HG02852 (cell line): ENCODE measurements around the gene SYT7.
"Not testable (repeated sequence)": the region's sequence is repeated elsewhere in the genome, so short reads cannot be mapped to it uniquely, and the experiment has no call there.

Source experiments
- ATAC-seq: cut with Tn5 transposase; IDR thresholded peaks from one replicate; pipeline ENCODE4 v1.9.1; 2021; ENCODE audit warnings: mild to moderate bottlenecking, moderate library complexity; ENCODE audit not compliant: unreplicated experiment

Gene SYT7

DNA sequence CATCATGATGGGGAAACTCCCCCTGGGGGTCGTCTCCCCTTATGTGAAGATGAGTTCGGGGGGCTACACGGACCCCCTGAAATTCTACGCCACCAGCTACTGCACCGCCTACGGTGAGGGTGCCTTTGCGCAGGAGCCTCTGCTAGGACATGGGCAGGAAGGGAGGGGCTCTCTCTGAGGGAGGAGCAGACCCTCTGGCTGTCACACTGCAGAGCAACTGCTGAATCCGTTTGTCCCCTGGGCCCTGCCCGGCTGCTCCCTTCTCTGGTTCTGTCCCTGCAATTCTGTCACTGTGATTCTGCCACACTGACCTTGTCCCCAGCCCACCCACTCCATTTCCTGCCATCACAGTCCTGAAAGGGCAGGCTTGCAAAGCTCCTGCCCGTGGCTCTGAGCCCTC, 99.1 kb downstream of the SYT7 start:
- ATAC-seq: no peak

GRCh38 chr11:61480994-61481335, 99.9 kb downstream of the SYT7 start:
- no peak for ATAC-seq

DNA sequence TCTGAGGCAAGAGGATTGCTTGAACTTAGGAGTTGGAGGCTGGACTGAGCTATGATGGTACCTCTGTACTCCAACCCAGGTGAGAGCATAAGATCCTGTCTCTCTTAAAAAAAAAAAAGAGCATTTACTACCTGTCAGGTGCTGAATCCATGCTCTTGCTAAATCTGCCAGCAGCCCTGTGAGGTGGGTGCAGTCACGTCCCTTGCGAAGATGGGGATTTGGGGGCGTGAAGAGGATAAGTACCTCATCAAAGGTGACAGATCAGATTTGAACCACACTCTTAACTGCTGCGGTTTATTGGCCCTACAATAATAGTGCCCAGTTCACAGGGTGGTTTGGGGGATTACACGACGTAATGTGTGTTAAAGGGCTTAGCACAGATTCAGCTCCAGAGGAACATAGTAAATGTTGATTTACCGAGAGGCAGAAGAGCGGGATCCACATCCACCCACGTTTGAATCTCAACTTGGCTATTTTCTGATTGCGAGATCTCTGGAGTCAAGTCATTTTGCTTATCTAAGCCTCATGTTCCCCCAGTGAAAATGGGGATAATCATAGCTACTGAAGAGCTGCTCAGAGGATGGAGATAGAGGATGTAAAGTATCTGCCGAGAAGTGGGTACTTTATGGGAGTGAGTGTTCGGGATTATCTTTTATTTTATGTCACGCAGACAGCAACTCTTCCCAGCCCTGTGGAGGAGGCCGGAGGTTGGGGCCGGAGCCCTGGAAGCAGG, 100.4 kb downstream of the SYT7 start:
- no peak for ATAC-seq

GRCh38 chr11:61479360-61480058, 101.4 kb downstream of the SYT7 start:
- not testable (repeated sequence) for ATAC-seq

DNA sequence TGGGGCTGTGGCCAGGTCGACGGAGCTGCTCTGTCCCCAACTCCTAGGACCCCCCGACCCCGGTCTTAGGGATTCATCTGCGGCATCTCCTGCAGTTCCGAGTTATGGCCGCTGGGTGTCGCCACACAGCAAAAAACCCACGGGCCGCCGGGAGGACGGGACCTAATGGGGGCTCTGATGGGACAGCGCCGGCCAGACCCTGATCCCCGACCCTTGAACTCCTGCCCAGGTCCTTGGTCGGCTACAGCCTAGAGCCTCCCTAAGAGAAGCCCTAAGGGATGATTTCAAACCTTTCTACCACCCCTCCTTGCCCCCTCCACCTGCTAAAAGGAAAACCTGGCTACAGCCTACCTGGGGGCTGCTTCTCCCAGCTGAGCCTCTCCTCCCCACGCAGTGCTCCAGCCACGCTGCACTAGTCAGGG, 103.1 kb downstream of the SYT7 start:
- ATAC-seq: no peak

DNA sequence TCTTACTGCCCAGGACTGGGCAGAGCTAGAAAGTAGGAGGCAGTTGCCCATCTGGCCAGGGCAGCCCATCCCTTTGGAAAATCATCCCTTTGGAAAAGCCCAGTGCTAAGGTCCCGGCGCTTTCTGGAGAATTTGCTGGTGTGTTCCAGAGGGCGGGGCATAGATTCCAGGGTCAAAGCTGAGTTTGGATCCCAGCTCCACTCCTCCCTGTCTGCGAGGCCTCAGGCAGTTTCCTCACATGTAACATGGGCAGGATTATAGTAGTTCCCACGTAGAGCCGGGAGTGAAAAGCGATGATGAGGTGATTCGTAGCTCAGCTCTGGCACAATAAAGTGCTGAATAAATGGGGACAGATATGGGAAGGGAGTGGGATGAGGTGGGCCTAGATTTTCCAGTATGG, 103.8 kb downstream of the SYT7 start:
- ATAC-seq: no peak

DNA sequence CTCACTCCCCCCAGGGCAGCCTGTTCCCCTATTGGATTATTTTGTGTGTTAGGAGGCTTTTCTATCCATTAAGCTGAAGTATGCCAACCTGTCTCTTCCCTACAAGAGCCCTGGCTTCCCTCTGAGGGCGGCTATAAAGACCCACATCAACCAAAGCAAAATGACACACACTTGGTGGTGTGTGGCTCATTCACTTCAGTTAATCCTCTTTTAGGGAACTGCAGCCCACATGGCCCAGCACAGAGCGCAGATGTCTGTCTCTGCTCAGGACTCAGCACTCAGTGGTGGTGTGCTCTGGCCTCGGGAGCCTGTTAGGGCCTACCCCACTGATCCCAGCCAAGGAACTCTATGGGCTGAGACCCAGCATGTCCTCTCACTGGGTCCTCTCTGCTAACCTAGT, 104.5 kb downstream of the SYT7 start:
- no peak for ATAC-seq

GRCh38 chr11:61475433-61475832, 105.4 kb downstream of the SYT7 start:
- ATAC-seq: no peak

GRCh38 chr11:61474013-61474643, 106.7 kb downstream of the SYT7 start:
- ATAC-seq: no peak

GRCh38 chr11:61473370-61474012, 107.4 kb downstream of the SYT7 start:
- no peak for ATAC-seq

- ATAC-seq: no peak
Observed at GRCh38 chr11:61472868-61473267, 108.0 kb downstream of the SYT7 start.

- no peak for ATAC-seq
Observed at GRCh38 chr11:61472282-61472681, 108.6 kb downstream of the SYT7 start.

DNA sequence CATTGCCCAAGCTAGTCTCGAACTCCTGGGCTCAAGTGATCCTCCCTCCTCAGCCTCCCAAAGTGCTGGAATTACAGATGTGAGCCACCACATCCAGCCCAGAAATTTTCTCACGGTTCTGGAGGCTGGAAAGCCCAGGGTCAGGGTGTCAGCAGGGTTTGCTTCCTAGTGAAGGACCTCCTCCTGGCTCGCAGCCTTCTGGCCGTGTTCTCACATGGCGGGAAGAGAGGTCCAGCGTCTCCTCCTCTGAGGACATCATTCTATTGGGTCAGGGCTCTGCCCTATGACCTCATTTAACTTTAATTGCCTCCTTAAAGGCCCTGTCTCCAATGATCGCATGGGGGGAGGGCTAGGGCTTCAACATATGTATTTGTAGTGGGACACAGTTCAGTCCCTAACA, 112.9 kb downstream of the SYT7 start:
- ATAC-seq: no peak

DNA sequence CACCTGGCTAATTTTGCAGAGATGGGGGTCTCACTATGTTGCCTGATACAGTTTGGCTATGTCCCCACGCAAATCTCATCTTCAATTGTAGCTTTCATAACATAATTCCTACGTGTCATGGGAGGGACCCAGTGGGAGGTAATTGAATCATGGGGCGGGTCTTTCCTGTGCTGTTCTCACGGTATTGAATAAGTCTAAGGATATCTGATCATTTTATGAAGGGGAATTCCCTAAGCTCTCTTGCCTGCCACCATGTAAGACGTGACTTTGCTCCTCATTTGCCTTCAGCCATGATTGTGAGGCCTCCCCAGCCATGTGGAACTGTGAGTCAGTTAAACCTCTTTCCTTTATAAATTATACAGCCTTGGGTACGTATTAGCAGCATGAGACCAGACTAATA, 113.3 kb downstream of the SYT7 start:
- not testable (repeated sequence) for ATAC-seq
